Kidney tubule cell (primary cell): ENCODE measurements around the gene WDR6.
"Not testable (repeated sequence)": the region's sequence is repeated elsewhere in the genome, so short reads cannot be mapped to it uniquely, and the experiment has no call there.

ENCODE experiments used
- DNase-seq: peaks from one replicate; pipeline ENCODE4 v3.0.0-alpha.2; 2018; ENCODE audit warnings: low spot score

WDR6 gene

DNA sequence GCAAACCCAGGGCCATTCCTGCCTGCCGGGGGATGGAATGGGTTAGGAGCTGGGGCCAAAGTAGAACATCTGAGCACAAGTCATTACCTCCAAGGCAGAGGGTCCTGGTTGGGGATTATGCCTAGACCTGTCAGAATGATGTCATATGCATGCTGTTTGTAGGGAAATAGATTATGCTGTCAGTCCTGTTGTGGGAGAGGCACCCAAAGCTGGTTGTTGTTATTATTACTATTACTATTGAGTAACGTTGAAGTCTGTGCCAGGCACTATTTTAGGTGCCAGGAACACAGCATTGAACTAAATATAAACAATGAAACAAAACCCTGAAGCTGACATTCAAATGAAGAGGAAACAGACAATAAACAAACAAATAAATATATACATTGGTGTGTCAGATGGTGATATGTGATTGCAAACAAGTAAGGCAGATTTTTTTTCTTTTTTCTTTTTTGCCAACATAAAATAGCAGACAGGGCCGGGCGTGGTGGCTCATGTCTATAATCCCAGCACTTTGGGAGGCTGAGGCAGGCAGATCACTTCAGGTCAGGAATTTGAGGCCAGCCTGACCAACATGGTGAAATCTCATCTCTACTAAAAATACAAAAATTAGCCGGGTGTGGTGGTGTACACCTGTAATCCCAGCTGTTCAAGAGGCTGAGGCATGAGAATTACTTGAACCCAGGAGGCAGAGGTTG, 15.2 kb upstream of the WDR6 start:
- DNase-seq: no peak

DNA sequence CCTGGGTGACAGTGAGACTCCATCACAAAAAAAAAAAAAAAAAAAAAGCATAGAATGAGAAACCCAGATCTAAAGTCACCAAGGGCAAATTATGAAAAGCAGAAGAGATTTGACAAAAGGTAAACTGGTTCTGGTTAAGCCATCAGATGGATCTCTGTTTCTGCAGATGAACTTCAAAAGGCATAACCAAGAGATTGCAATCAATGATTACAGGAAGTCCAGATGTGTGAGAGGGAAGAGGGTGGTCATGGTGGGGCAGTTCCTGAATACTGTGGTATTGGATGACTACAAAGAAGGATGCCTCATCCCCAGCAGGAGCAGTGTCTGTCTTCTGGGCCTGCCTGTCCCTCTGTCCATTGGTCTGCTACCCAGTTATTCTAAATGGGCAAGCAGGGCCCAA, 13.4 kb upstream of the WDR6 start:
- DNase-seq: no peak

DNA sequence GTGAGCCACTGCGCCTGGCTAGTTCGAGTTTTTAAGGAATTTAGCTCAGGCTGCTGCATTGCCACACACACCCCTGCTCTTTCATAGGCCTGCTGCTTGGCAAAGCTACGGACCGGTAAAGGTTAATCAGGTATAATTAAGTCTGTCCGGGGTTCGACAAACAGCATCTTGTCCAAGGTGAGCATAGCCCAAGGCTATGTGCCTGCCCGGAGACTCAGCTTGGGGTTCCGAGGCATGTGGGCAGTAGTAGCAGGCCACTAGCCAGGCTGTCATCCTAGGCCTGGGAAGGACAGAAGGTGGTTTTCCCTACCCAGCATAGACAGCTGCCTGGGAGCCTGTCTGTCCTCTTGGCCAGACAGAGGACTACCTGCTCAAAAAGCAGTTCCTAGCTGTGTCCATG, 10.6 kb upstream of the WDR6 start:
- DNase-seq: no peak

DNA sequence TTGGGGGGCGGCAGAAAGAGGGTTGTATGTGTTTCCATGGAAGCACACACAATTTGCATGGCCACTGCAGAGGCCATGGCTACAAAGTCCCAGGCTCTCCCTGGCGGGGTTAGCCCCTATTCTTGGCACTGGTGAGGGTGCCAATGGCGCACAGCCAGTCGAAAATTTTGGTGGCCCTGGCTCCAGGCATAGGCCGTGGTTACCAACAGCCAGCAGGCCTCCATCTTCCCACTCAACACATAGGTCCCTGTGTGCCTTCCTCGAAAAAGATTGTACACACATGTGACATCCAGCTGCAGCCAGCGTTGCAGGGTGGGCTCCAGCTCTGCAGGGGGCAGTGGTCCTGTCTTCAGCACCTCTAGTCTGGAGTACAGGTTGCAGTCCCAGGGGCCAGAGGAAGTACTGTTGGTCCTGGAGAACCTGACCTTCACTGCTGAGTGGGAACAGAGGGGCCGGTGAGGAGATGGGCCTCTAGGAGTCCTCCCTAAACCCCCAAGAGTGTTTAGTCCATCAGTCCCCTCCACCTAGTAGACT, 10.0 kb upstream of the WDR6 start:
- no peak for DNase-seq

DNA sequence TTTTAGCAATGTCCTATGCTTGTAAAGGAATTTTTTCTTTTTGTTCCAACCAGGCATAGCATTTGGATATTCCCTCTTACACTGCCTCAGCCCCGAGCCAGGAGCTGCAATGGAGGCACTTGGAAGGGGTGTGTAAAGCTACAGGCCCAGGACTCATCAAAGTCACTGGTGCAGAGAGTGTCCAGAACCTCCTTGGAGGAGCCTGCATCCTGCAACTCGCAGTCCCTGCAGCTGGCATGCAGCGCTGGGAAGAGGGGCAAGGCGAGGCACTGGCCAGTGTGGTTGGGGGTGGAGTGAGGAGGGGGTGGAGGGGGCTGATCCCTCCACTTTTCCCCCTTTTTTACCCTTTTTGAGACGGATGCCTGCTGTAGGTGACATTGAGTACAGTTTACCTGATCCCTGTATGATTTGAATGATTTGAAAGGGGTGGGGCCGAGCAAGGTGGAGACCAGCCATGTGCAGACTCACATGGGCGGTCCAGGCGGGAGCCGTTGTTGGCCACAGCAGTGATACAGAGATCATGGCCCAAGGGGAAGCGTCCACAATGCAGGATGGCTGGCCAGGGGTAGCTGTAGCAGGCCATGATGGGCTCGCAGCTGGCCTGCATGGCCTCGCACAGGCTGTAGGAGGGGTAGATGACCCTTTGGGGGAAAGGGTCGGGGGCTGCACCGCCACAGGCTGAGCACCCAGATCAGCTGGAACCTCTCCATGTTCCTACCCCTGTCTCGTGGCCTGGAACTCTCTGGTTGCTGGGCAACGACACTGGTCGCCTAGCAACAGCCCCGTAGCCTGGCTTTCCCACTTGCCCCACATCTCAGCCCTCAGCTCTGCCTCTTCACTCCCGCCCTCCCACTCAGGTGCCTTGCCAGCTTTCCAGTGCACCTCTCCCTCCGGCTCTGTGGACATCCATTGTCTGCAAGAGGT, 9.2 kb upstream of the WDR6 start:
- DNase-seq: no peak

DNA sequence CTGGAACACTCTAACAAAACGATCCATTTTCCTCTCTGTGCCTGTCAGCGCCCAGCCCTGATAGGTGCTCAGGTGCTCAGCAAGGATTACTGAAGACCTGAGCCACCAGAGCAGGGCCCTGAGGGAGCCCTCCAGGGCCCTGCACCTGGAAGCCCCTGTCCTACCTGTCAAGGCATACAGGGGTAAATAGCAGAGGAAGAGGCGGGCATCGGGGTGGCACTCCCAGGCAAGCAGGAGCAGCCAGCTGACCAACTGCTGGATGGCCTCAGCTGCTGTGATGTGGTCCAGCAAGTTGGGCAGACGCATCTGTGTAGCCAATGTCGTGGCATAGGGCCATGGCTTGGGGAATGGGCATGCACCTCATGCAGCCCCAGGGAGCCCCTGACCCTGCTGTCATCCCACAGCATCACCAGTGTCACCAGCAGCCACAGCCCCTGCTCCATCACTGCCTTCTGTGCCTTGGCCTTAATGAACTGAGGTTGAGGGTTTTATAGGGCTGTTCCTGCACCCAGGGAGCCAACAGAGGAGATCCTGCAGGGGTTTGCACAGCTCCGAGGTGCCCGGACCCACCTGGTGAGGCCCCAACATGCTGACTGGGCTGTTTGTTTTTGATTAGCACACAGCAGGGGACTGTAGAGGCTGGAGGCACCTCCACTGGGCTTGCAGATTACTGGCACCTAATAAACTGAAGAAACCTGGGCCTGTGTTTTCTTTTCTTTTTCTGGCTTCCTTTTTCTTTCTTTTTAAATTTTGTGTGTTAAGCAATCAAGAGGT, 7.9 kb upstream of the WDR6 start:
- no peak for DNase-seq

DNA sequence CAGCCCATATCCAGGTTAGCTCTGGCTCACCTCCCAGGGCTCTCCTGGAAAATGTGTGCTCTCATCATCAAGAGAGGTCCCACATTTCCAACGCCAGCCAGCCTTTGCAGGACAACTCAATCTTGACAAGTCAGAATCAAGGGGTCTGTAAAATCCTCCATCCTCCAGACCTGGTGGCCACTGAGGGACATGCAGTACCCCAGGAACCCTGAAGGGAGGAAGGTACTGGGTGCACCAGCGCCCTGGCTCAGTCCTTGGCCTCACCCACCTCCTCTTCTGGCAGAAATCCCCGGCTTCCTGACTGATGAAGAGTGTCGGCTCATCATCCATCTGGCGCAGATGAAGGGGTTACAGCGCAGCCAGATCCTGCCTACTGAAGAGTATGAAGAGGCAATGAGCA, 6.0 kb upstream of the WDR6 start:
- DNase-seq: no peak

DNA sequence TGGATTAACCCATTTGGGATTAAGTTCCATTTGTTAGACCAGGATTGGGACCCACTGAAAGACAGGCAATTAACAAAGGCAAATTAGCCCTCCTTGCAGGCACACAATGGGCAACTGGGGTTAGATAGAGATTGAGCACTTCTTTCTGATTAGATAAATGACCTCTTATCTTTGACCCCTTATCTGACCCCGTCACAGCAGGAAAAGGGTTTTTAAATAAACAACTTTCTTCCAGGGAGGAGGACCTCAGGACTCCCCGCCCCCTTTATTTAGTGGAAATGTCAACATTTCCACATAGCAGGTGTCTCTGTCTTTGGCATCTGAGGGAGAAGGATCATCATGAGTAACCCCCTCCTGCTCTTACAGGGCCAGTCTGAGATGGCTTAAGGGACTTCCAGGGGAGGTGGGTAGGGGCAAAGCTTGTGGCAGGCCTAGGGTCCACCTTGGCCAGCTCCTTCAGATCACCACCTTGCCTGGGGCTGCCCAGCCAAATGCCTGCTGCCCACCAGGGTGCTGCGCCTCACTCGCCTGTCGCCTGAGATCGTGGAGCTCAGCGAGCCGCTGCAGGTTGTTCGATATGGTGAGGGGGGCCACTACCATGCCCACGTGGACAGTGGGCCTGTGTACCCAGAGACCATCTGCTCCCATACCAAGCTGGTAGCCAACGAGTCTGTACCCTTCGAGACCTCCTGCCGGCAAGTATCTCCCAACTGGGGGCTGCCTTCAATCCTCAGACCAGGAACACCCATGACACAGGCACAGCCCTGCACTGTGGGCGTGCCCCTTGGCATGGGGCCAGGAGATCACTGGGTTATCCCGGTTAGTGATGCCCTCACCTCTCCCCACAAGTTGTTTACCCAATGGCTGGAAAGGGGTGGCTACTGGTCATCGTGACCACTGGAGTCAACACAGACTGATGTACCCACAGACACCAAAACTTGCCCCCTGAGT, 2.6 kb upstream of the WDR6 start:
- DNase-seq: peak; percentile 21

DNA sequence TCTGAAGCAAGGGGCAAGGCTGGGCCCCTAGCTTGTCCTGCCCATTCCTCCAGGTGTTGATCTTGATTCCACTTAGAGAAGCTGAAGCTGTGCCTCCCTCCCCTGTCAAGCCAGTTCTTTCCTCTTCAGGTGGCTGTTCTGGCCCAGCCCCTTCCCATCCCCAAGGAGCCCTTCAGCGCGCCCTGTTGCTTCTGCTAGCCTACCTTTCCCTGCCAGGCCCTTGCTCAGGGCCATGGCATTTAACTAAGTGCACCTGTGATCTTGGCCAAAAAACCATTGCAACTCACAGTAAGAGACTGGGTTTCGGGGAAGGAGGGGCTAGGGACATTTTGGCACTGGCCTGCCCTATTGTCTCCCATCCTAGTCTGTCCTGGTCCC, 1.9 kb upstream of the WDR6 start:
- no peak for DNase-seq

DNA sequence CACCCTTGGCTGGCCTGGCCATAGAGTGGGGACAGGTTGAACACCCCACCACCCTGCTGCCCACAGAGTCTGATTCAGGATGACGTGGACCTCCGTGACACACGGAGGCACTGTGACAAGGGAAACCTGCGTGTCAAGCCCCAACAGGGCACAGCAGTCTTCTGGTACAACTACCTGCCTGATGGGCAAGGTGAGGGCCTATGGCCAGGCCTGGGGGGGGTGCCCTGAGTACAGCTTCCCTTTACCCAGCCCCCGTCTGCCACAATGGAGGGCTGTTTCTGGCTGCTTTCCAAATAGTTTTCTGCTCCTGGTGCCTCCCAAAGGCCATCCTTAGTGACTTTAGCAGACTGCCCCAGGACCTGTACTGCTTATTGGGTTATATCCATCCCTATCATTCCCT, 1.2 kb upstream of the WDR6 start:
- no peak for DNase-seq

DNA sequence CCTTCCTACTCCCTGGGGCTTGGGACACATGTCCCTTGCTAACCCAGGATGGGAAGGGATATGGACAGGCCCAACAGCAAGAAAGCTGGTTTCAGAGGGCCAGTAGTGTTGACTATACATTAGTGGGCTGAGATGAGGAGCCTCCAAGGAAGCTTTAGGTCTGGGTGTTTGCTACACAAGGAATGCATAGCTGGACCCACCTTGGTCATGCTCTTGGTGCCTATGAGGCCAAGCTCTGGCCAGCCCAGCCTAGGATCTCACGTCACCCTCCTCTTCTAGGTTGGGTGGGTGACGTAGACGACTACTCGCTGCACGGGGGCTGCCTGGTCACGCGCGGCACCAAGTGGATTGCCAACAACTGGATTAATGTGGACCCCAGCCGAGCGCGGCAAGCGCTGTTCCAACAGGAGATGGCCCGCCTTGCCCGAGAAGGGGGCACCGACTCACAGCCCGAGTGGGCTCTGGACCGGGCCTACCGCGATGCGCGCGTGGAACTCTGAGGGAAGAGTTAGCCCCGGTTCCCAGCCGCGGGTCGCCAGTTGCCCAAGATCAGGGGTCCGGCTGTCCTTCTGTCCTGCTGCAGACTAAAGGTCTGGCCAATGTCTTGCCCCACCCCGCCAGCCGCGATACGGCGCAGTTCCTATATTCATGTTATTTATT, 653 bp upstream of the WDR6 start:
- peak; percentile 45 for DNase-seq

DNA sequence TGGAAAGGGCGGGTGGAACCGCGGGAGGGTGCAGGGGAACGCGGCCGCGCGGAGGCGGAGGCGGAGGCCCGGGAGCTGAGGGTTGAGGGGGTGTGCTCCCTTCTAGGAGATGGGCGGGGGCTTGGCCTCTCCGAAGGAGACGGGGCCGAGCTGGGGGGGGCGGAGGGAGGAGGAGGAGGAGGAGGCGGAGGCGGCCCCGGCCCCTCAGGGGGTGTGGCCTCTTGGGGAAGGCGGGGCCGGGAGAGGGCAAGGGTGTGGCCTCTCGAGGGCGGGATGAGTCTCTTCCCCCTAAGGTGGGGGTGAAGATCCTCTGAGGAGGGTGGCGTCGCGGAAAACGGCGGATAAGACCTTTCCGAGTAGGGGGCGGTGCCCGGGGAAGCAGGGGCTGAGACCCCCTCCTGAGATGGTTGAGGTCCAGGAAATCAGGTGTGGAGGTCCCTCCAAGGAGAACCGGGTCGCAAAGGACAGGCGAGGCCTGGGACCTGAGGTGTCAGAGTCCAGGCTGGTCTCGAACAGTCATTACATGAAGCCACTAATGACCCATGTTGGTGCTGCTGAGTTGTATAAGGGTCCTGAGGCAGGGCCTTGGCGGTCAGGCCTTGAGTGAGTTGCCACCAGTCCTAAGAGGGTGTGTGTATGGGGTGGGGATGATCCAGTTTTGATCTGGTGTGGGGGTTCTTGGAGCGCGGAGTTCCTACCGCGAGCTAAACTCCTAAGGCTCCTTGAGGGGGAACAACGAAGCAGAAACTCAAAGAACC, 759 bp downstream of the WDR6 start:
- peak; percentile 92 for DNase-seq

DNA sequence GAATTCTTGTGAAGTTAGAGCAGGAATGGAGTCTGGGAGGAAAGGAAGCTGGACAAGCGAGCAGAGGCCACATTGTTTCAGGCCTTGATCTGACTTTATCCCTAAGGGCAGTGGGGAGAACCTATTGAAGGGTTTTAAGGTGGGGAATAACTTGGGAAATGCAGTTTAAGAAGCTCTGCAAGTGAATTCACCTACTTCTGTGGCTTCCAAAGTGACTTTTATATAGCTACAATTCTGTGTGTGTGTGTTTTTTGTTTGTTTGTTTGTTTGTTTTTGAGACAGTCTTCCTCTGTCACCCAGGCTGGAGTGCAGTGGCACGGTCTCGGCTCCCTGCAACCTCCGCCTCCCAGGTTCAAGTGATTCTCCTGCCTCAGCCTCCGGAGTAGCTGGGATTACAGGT, 1.4 kb downstream of the WDR6 start:
- not testable (repeated sequence) for DNase-seq

DNA sequence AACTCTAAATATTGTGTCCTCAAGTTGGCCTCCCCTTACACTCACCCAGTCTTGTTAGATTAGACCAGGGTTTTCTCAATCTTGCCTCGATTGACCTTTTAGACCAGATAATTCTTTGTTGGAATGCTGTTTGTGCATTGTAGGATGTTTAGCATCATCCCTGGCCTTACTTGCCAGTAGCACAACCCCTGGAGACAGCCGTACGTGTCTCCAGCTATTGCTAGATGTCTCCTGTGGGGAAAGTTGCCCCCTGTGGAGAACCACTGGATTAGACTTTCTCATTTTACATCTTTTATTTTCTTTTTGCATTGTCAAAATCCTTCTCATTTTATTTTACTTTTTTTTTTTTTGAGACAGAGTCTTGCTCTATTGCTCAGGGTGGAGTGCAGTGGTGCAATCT, 2.2 kb downstream of the WDR6 start:
- no peak for DNase-seq

DNA sequence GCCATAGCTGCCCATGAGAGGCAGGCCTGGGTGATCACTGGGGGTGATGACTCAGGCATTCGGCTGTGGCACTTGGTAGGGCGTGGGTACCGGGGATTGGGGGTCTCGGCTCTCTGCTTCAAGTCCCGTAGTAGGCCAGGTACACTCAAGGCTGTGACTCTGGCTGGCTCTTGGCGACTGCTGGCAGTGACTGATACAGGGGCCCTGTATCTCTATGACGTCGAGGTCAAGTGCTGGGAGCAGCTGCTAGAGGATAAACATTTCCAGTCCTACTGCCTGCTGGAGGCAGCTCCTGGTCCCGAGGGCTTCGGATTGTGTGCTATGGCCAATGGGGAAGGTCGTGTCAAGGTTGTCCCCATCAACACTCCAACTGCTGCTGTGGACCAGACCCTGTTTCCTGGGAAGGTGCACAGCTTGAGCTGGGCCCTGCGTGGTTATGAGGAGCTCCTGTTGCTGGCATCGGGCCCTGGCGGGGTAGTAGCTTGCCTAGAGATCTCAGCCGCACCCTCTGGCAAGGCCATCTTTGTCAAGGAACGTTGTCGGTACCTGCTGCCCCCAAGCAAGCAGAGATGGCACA, 5.3 kb downstream of the WDR6 start:
- DNase-seq: no peak

DNA sequence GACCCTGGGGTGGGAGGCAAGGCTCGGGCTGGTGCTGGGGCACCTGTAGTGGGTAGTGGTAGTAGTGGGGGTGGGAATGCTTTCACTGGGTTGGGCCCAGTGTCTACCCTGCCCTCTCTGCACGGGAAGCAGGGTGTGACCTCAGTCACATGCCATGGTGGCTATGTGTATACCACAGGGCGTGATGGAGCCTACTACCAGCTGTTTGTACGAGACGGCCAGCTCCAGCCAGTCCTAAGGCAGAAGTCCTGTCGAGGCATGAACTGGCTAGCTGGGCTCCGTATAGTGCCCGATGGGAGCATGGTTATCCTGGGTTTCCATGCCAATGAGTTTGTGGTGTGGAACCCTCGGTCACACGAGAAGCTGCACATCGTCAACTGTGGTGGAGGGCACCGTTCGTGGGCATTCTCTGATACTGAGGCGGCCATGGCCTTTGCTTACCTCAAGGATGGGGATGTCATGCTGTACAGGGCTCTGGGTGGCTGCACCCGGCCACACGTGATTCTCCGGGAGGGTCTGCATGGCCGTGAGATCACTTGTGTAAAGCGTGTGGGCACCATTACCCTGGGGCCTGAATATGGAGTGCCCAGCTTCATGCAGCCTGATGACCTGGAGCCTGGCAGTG, 6.0 kb downstream of the WDR6 start:
- DNase-seq: no peak

DNA sequence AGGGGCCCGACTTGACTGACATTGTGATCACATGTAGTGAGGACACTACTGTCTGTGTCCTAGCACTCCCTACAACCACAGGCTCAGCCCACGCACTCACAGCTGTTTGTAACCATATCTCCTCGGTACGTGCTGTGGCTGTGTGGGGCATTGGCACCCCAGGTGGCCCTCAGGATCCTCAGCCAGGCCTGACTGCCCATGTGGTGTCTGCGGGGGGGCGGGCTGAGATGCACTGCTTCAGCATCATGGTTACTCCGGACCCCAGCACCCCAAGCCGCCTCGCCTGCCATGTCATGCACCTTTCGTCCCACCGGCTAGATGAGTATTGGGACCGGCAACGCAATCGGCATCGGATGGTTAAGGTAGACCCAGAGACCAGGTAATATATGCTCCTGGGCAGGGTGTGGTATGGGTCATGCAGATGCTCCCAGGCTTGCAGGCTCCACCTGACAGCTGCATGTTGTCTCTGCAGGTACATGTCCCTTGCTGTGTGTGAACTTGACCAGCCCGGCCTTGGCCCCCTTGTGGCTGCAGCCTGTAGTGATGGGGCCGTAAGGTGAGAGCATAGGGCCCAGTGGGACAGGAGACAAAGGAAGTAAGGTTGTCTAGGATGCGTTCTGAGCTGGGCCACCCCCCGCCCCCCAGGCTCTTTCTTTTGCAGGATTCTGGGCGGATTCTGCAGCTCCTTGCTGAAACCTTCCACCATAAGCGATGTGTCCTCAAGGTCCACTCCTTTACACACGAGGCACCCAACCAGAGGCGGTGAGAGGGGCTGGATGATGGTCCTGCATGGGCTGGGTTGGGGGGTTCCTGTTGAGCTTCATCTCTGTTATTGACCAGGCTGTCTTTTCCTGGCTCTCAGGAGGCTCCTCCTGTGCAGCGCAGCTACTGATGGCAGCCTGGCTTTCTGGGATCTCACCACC, 6.8 kb downstream of the WDR6 start:
- DNase-seq: peak; percentile 75

DNA sequence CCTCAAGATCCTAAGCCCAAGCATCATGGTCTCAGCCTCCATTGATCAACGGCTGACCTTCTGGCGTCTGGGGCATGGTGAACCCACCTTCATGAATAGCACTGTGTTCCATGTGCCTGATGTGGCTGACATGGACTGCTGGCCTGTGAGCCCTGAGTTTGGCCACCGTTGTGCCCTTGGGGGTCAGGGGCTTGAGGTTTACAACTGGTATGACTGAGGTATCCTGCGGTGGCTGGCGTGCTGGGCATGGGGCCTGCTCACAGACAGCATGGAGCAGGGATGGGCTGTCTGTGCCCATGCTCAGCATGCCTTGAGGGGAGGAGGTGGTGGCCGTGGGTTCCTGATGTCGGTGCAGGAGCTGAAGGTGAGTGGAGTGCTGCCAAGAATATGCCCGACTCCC, 7.9 kb downstream of the WDR6 start:
- no peak for DNase-seq
